OCI-LY3 (cell line): ENCODE results near the gene KDM2A.

Experiments
- CTCF ChIP-seq: fragments of 200-600, 300-600 bp; sonication (generic); IDR thresholded peaks from 2 replicates; pipeline ENCODE4 v1.5.1; 2014; ENCODE audit warnings: antibody characterized with exemption, low read length, low read depth
- EZH2phosphoT487 ChIP-seq: fragments of 200-600 bp; shearing (Covaris generic); IDR thresholded peaks from 2 replicates; pipeline ENCODE4 v1.6.1; 2018; ENCODE audit warnings: antibody characterized with exemption, mixed run types, low read depth

DNA sequence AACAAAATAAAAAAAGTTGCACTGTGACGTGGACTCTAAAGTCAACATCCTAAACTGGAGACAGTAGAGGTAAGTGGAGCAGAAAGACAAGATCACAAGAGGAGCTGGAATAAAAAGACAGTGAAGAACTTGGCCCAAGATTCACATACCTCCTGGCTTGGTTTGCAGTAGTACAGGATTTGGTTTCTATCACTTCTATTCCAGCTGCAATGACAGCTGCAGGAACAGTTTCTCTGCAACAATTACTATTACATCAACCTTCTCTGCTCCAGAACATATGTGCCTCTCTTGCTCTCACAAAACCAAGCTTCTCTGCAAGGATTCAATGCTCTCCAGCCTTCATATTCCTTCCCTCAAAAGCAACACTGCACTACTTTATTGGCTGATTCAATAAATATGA lies 7.8 kb upstream of the KDM2A start:
- TF ChIP-seq CTCF = no peak
- no peak for TF ChIP-seq EZH2phosphoT487
